ENCODE data around the gene RNF149.

DNA sequence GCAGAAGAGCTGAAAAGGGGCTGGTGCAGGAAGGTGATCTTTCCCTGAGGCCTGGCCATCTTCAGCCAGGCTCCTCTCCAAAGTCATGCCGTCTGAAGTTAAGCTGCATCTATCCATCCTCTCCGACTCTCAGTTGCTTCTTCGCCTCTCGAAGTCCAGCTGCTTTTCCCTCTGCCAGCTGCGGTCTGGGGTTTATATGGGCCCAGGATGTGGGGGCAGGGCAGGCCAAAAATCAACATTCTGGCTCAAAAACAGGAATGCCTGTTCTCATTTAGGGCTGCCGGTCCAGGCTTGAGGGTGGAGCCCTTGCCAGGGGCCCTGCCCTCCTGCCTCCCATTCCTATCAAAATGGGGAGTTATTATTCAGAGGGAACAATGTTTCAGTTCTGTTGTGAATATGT is 47.6 kb upstream of the RNF149 start:
- TF ChIP-seq CTCF (IDR thresholded peaks at IDR 0.05) (no peak), EP300 (IDR thresholded peaks at IDR 0.05; ENCODE audit: low read depth) (no peak)
